Vagina (tissue), 2 donors: ENCODE data around the gene RASA3.

Experiments
- POLR2A ChIP-seq, 2 donors: fragments of 450-650 bp; IDR thresholded peaks; one replicate each; pipeline ENCODE4 v1.6.1; 2017; ENCODE audit warnings: antibody characterized with exemption in 2 of 2, mild to moderate bottlenecking in 2 of 2, moderate library complexity in 2 of 2
- TF ChIP-seq, protein P1 (sequence below), 3 experiments: fragments of 450-650 bp in 2 of 3; fragments of 200-600 bp in 1 of 3; sonication (generic) in 1 of 3; IDR thresholded peaks; one replicate each; pipeline ENCODE4 v1.5.1; 2017 to 2019; ENCODE audit warnings: antibody characterized with exemption in 3 of 3, mild to moderate bottlenecking in 2 of 3, moderate library complexity in 2 of 3

DNA sequence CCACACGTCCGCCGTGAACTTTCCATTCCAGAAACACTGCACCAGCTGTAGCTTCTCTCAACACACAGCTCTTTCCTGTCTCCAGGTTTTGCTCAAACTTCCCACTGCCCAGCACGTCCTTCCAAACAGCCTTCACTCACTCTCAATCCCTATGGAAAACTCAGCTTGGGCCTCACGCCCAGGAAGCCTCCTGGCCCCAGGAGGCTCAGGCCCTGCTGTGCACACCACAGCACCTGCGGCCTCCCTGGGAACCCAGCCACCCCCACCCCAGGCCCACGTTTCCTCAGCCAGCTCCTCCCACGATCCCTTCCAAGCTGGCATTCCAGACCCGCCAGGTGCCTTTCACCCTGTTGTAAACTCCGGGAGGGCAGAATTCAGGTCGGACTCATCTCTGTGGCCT is 193.7 kb downstream of the RASA3 start:
- TF ChIP-seq POLR2A (IDR thresholded peaks at IDR 0.05) = no peak
- TF ChIP-seq, protein P1, sequence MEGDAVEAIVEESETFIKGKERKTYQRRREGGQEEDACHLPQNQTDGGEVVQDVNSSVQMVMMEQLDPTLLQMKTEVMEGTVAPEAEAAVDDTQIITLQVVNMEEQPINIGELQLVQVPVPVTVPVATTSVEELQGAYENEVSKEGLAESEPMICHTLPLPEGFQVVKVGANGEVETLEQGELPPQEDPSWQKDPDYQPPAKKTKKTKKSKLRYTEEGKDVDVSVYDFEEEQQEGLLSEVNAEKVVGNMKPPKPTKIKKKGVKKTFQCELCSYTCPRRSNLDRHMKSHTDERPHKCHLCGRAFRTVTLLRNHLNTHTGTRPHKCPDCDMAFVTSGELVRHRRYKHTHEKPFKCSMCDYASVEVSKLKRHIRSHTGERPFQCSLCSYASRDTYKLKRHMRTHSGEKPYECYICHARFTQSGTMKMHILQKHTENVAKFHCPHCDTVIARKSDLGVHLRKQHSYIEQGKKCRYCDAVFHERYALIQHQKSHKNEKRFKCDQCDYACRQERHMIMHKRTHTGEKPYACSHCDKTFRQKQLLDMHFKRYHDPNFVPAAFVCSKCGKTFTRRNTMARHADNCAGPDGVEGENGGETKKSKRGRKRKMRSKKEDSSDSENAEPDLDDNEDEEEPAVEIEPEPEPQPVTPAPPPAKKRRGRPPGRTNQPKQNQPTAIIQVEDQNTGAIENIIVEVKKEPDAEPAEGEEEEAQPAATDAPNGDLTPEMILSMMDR (IDR thresholded peaks at IDR 0.05) = no peak
